Fibroblast of lung (primary cell): ENCODE results near the gene GSDMA.

Source experiments
- CTCF ChIP-seq, 2 donors: IDR thresholded peaks in 1 of 2; conservative IDR thresholded peaks in 1 of 2; 1 replicate in 1 of 2; 2 replicates in 1 of 2; pipeline ENCODE4 v1.5.1; 2011 to 2012; ENCODE audit warnings: low read length in 2 of 2, control low read depth in 1 of 2, inconsistent platforms in 1 of 2, low read depth in 1 of 2, mild to moderate bottlenecking in 1 of 2
- EZH2 ChIP-seq: IDR thresholded peaks from 2 replicates; pipeline ENCODE4 v1.5.1; 2012; ENCODE audit warnings: low read length, control low read depth, mild to moderate bottlenecking; ENCODE audit errors: missing control alignments

- TF ChIP-seq CTCF (conservative IDR thresholded peaks at IDR 0.05 in 1 of 2, IDR thresholded peaks at IDR 0.05 in 1 of 2; ENCODE audit: low read depth in 1 of 2, low read length in 2 of 2) (no peak), EZH2 (no peak)
Observed at GRCh38 chr17:39916918-39917317, 45.9 kb upstream of the GSDMA start.
